Ammon's horn (tissue), 1 donor: Measurements from ENCODE around the gene VIPR2.

Experiments
- DNase-seq: peaks from one replicate; pipeline ENCODE4 v3.0.0-alpha.2; 2016; ENCODE audit warnings: low spot score

The VIPR2 gene

GRCh38 chr7:159119851-159120539 lies 24.7 kb downstream of the VIPR2 start:
- no peak for DNase-seq

- no peak for DNase-seq
These were observed 25.5 kb downstream of the VIPR2 start for GRCh38 chr7:159119026-159119741.

GRCh38 chr7:159118623-159119022 lies 26.0 kb downstream of the VIPR2 start:
- DNase-seq = no peak

- DNase-seq = no peak
These were observed 26.5 kb downstream of the VIPR2 start for GRCh38 chr7:159118197-159118595.

- no peak for DNase-seq
These were observed 27.1 kb downstream of the VIPR2 start for GRCh38 chr7:159117366-159118196.

GRCh38 chr7:159116581-159117339 lies 27.9 kb downstream of the VIPR2 start:
- DNase-seq = no peak

- DNase-seq = no peak
These were observed 28.8 kb downstream of the VIPR2 start for GRCh38 chr7:159115601-159116501.

GRCh38 chr7:159114981-159115380 lies 29.7 kb downstream of the VIPR2 start:
- DNase-seq = no peak

- no peak for DNase-seq
These were observed 30.6 kb downstream of the VIPR2 start for GRCh38 chr7:159114096-159114495.

GRCh38 chr7:159113056-159113455 lies 31.6 kb downstream of the VIPR2 start:
- no peak for DNase-seq

GRCh38 chr7:159112136-159113011 lies 32.3 kb downstream of the VIPR2 start:
- DNase-seq = no peak

GRCh38 chr7:159109653-159110035 lies 35.0 kb downstream of the VIPR2 start:
- DNase-seq = no peak

GRCh38 chr7:159108941-159109652 lies 35.6 kb downstream of the VIPR2 start:
- DNase-seq = no peak

- no peak for DNase-seq
These were observed 36.2 kb downstream of the VIPR2 start for GRCh38 chr7:159108491-159108890.

GRCh38 chr7:159107161-159107892 lies 37.3 kb downstream of the VIPR2 start:
- DNase-seq = no peak

GRCh38 chr7:159105832-159106811 lies 38.5 kb downstream of the VIPR2 start:
- no peak for DNase-seq

- DNase-seq = no peak
These were observed 39.4 kb downstream of the VIPR2 start for GRCh38 chr7:159105066-159105780.
